GM12878 (cell line): ENCODE measurements around the gene GOSR2. TPM values are rescaled to one million over a fixed set of nuclear protein-coding genes. Genes with fewer than 3 reads are reported as not detected.

ENCODE experiments used
- ATAC-seq: fragments of 200-7000 bp; cut with Tn5 transposase; 3 replicates; pipeline ENCODE4 v1.9.1; 2020; ENCODE audit warnings: mild to moderate bottlenecking, moderate library complexity
- BruUV-seq: library from RNA; stranded (reverse); fragments of 400-500 nt; replicated peaks from 2 replicates; lab custom pipeline; 2021; lab: Mats Ljungman, UMichigan
- CTCF ChIA-PET: fragments of 300-600 bp; sonication (Branson Sonifier 250); formaldehyde crosslinking; extraction: SDS; loops from one replicate; lab custom pipeline; 2021; ENCODE audit warnings: inconsistent platforms; lab: Yijun Ruan, JAX
- POLR2A ChIA-PET: fragments of 350-600 bp; formaldehyde crosslinking; extraction: SDS; loops from one replicate; lab custom pipeline; 2021; ENCODE audit warnings: inconsistent platforms; lab: Charles Lee
- RAD21 ChIA-PET: fragments of 300-600 bp; sonication (Branson Sonifier 250); formaldehyde crosslinking; loops from one replicate; lab custom pipeline; 2023; ENCODE audit warnings: antibody characterized with exemption; ENCODE audit not compliant: unreplicated experiment; lab: Charles Lee
- SMC1A ChIA-PET: fragments of 300-600 bp; sonication (Branson Sonifier 250); formaldehyde crosslinking; loops from one replicate; lab custom pipeline; 2023; ENCODE audit not compliant: unreplicated experiment, uncharacterized antibody; lab: Charles Lee
- DNase-seq: peaks from one replicate; pipeline ENCODE4 v3.0.0-alpha.2; 2011; ENCODE audit warnings: low read depth, low spot score
- FAIRE-seq: peaks from 3 replicates; lab custom pipeline; 2011; peaks lifted over from hg19 to GRCh38; lab: Jason Lieb, UNC
- H2AFZ ChIP-seq: 2 replicates; pipeline ENCODE4 v1.6.0; 2011; ENCODE audit warnings: low read depth, low read length, control low read depth; ENCODE audit not compliant: control insufficient read depth
- H3K27ac ChIP-seq: 2 replicates; pipeline ENCODE4 v1.5.1; 2011; ENCODE audit warnings: control low read depth; ENCODE audit not compliant: control insufficient read depth, insufficient read depth
- H3K27me3 ChIP-seq, 2 experiments: replicated peaks in 1 of 2; 2 replicates each; pipeline versions ENCODE4 v1.6.0 to v1.6.1; 2011; ENCODE audit warnings: low read length in 1 of 2; ENCODE audit not compliant: control insufficient read depth in 2 of 2, insufficient read depth in 2 of 2
- H3K36me3 ChIP-seq, 2 experiments: 2 replicates each; pipeline ENCODE4 v1.5.1; 2011; ENCODE audit warnings: low read length in 1 of 2; ENCODE audit not compliant: control insufficient read depth in 2 of 2, insufficient read depth in 2 of 2
- H3K4me1 ChIP-seq: 2 replicates; pipeline ENCODE4 v1.6.1; 2011; ENCODE audit warnings: mild to moderate bottlenecking, low read length, moderate library complexity, mixed read lengths; ENCODE audit not compliant: control insufficient read depth, insufficient read depth
- H3K4me2 ChIP-seq: 2 replicates; pipeline ENCODE4 v1.6.0; 2011; ENCODE audit warnings: control low read depth; ENCODE audit not compliant: control insufficient read depth, insufficient read depth
- H3K4me3 ChIP-seq: fragments of 200-600 bp; sonication (generic); 2 replicates; pipeline ENCODE4 v1.5.1; 2016
- H3K79me2 ChIP-seq: 2 replicates; pipeline ENCODE4 v1.6.0; 2011; ENCODE audit warnings: low read length; ENCODE audit not compliant: control insufficient read depth, insufficient read depth
- H3K9ac ChIP-seq: 2 replicates; pipeline ENCODE4 v1.8.0; 2011; ENCODE audit warnings: low read length, control low read depth, mixed read lengths; ENCODE audit not compliant: control insufficient read depth, insufficient read depth
- H3K9me3 ChIP-seq: replicated peaks from 3 replicates; pipeline ENCODE4 v1.5.1; 2011; ENCODE audit warnings: mild to moderate bottlenecking, low read length; ENCODE audit not compliant: control insufficient read depth, insufficient read depth
- H4K20me1 ChIP-seq: 2 replicates; pipeline ENCODE4 v1.6.0; 2011; ENCODE audit not compliant: control insufficient read depth, insufficient read depth
- ATF7 ChIP-seq: fragments of 450-650 bp; IDR thresholded peaks from 2 replicates; pipeline ENCODE4 v1.6.1; 2016; ENCODE audit warnings: low read depth, mild to moderate bottlenecking
- CBX3 ChIP-seq: fragments of 200-600 bp; sonication (generic); IDR thresholded peaks from 2 replicates; pipeline ENCODE4 v1.6.1; 2016; ENCODE audit warnings: low read depth, borderline replicate concordance
- CBX5 ChIP-seq: sonication (generic); IDR thresholded peaks from 2 replicates; pipeline ENCODE4 v1.6.1; 2016; ENCODE audit warnings: low read depth, moderate library complexity, mild to moderate bottlenecking, inconsistent platforms
- CHD2 ChIP-seq: IDR thresholded peaks from 2 replicates; pipeline ENCODE4 v1.6.1; 2011; ENCODE audit warnings: low read depth, low read length, improper control_type of control experiment, borderline replicate concordance
- EED ChIP-seq: sonication (generic); IDR thresholded peaks from 2 replicates; pipeline ENCODE4 v1.6.1; 2016; ENCODE audit warnings: antibody characterized with exemption, low read depth
- IRF4 ChIP-seq: IDR thresholded peaks from 2 replicates; pipeline ENCODE4 v1.6.1; 2011; ENCODE audit warnings: low read depth, low read length
- LARP7 ChIP-seq: fragments of 450-650 bp; IDR thresholded peaks from 2 replicates; pipeline ENCODE4 v1.6.1; 2017; ENCODE audit warnings: mild to moderate bottlenecking
- MEF2A ChIP-seq: IDR thresholded peaks from 2 replicates; pipeline ENCODE4 v1.6.1; 2011; ENCODE audit warnings: low read depth, mild to moderate bottlenecking, low read length, moderate library complexity; ENCODE audit not compliant: insufficient read depth
- NFXL1 ChIP-seq: fragments of 450-650 bp; IDR thresholded peaks from 2 replicates; pipeline ENCODE4 v1.6.1; 2017; ENCODE audit warnings: antibody characterized with exemption, mild to moderate bottlenecking, borderline replicate concordance
- NR2F1 ChIP-seq: fragments of 450-650 bp; conservative IDR thresholded peaks from 2 replicates; pipeline ENCODE4 v1.6.1; 2017; ENCODE audit warnings: mild to moderate bottlenecking
- PAX5 ChIP-seq: IDR thresholded peaks from 2 replicates; pipeline ENCODE4 v1.6.1; 2011; ENCODE audit warnings: low read depth, low read length, borderline replicate concordance
- PML ChIP-seq: IDR thresholded peaks from 2 replicates; pipeline ENCODE4 v1.6.1; 2012; ENCODE audit warnings: low read length, inconsistent platforms
- STAT3 ChIP-seq: IDR thresholded peaks from 2 replicates; pipeline ENCODE4 v1.6.1; 2011; ENCODE audit warnings: low read depth, low read length, improper control_type of control experiment
- TCF12 ChIP-seq: IDR thresholded peaks from 2 replicates; pipeline ENCODE4 v1.6.1; 2011; ENCODE audit warnings: low read depth, mild to moderate bottlenecking, low read length
- TCF7 ChIP-seq: IDR thresholded peaks from 2 replicates; pipeline ENCODE4 v1.6.1; 2014; ENCODE audit warnings: antibody characterized with exemption, borderline replicate concordance
- WGBS: methylation state at CpG from one replicate; pipeline ENCODE4 v1.1.6; 2016; ENCODE audit warnings: low lambda C conversion rate; ENCODE audit not compliant: insufficient replicate concordance, insufficient coverage; ENCODE audit errors: missing lambda C conversion rate; 5-methylcytosine and 5-hydroxymethylcytosine counted together
- in situ Hi-C: fragments of 300-500 bp; cut with MboI; formaldehyde crosslinking; loops from 9 replicates; pipeline ENCODE4 v1.14.3; 2018; ENCODE audit warnings: mixed read lengths
- intact Hi-C: fragments of 100-400 bp; cut with micrococcal nuclease; formaldehyde crosslinking; loops from one replicate; pipeline ENCODE4 v1.14.2; 2022; ENCODE audit not compliant: unreplicated experiment
- polyA plus RNA-seq, 11 experiments: library from polyadenylated mRNA; depleted of rRNA in 4 of 11; unstranded in 6 of 11; stranded (reverse) in 5 of 11; fragments of >200 nt; fragmentation: Nextera tagmentation in 4 of 11; fragmentation: Illumina TruSeq in 1 of 11; extraction: Ambion mirVana in 4 of 11; extraction: Trizol in 1 of 11; gene quantifications; 1 replicate in 1 of 11; 2 replicates in 10 of 11; pipeline versions ENCODE4 v1.2.1 to v1.2.3, GENCODE V29; 2011 to 2016; ENCODE audit warnings: inconsistent platforms in 2 of 11, missing spikeins in 2 of 11, low read depth in 1 of 11
- total RNA-seq, 4 experiments: library from RNA; depleted of rRNA in 3 of 4; stranded (reverse); fragments of >200 nt in 3 of 4; fragmentation: Illumina TruSeq in 1 of 4; extraction: Trizol in 1 of 4; gene quantifications; 2 replicates each; pipeline versions ENCODE4 v1.2.1 to v1.2.3, GENCODE V29; 2013 to 2021
- TF ChIP-seq, protein P1 (sequence below): fragments of 450-650 bp; IDR thresholded peaks from 2 replicates; pipeline ENCODE4 v1.6.1; 2018; ENCODE audit warnings: mild to moderate bottlenecking, low read depth, moderate library complexity; ENCODE audit not compliant: partially characterized antibody
- TF ChIP-seq, protein P2 (sequence below): IDR thresholded peaks from 2 replicates; pipeline ENCODE4 v1.6.1; 2012; ENCODE audit warnings: low read depth, low read length, improper control_type of control experiment

The GOSR2 gene
- total and polyA plus RNA-seq, 10 of the 15 experiments (the other 5 are each of a cell fraction or from before 2014, with no cell fraction given): 30.1 to 64.5 (median 47.0) TPM

GRCh38 chr17:46898860-46899259 lies 24.1 kb upstream of the GOSR2 start:
- in situ Hi-C loops: loop anchor here (10.0 kb wide), 1 partner anchor 104 kb away; no protein-coding TSS in a partner anchor
- FAIRE-seq (no peak), DNase-seq (no peak), ATAC-seq (no peak)
- H3K27me3 ChIP-seq: peaks cover 1 to 2% of the 10 kb centered on the region in 2 experiments; a peak in 1 of 4 replicates
- intact Hi-C loops: no loop called here
- RAD21 ChIA-PET: no interaction called here
- no peak overlapping the region for H3K4me3 ChIP-seq
- no peaks in the 10 kb centered on the region for H3K36me3 ChIP-seq
- no peaks in the 10 kb centered on the region for H3K4me1 ChIP-seq
- CTCF ChIA-PET: no interaction called here
- no peak overlapping the region for H2AFZ ChIP-seq
- WGBS: 37% methylated on average over 5 of the region's 5 CpGs
- H3K27ac ChIP-seq: no peak overlapping the region
- TF ChIP-seq PML: no peak
- no peak for TF ChIP-seq CHD2
- no peak for TF ChIP-seq ATF7
- TF ChIP-seq PAX5: no peak
- no peak for TF ChIP-seq TCF7
- H3K9ac ChIP-seq: no peak overlapping the region
- BruUV-seq: no TSS peak
- no peaks in the 10 kb centered on the region for H4K20me1 ChIP-seq
- SMC1A ChIA-PET: no interaction called here
- H3K4me2 ChIP-seq: no peak overlapping the region
- no peaks in the 10 kb centered on the region for H3K9me3 ChIP-seq
- POLR2A ChIA-PET: no interaction called here
- no peaks in the 10 kb centered on the region for H3K79me2 ChIP-seq

DNA sequence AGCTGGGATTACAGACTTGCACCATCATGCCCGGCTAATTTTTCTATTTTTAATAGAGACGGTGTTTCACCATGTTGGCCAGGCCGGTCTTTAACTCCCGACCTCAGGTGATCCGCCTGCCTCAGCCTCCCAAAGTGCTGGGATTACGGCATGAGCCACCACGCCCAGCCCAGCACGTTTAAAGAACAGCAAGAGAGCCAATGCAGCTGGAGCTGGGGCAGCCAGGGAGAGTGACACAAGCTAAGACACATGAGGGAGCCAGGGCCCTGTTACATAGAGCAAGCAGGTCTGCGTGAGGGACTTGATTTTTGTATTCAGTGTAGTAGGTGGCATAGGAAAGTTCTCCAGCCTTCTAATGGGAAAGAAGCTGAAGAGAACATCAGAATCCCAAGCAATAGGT lies 21.7 kb upstream of the GOSR2 start:
- no peak for DNase-seq
- ChIA-PET POLR2A (no interaction called here), SMC1A (no interaction called here), CTCF (interaction anchor here (0.7 kb wide), 1 partner anchor 9 kb away, joined by 5 read pairs; no protein-coding TSS in a partner anchor), RAD21 (no interaction called here)
- BruUV-seq: no TSS peak
- Histone ChIP-seq H3K27me3 (peaks cover 0 to 2% of the 10 kb centered on the region in 2 experiments; a peak in 1 of 4 replicates), H2AFZ (no peak overlapping the region), H3K9me3 (no peaks in the 10 kb centered on the region), H3K27ac (no peak overlapping the region), H3K9ac (no peak overlapping the region), H3K4me2 (no peak overlapping the region), H3K79me2 (no peaks in the 10 kb centered on the region), H3K4me1 (no peaks in the 10 kb centered on the region), H3K4me3 (no peak overlapping the region), H3K36me3 (no peaks in the 10 kb centered on the region), H4K20me1 (no peaks in the 10 kb centered on the region)
- 40% methylated on average over 9 of the region's 9 CpGs for WGBS
- no peak for FAIRE-seq
- intact Hi-C loops: no loop called here
- in situ Hi-C loops: no loop called here
- ATAC-seq: no peak
- TF ChIP-seq LARP7 (no peak), STAT3 (no peak), TCF12 (no peak), IRF4 (no peak), CBX5 (no peak), NR2F1 (no peak), EED (no peak), CBX3 (no peak), MEF2A (no peak), NFXL1 (no peak)
- TF ChIP-seq, protein P1, sequence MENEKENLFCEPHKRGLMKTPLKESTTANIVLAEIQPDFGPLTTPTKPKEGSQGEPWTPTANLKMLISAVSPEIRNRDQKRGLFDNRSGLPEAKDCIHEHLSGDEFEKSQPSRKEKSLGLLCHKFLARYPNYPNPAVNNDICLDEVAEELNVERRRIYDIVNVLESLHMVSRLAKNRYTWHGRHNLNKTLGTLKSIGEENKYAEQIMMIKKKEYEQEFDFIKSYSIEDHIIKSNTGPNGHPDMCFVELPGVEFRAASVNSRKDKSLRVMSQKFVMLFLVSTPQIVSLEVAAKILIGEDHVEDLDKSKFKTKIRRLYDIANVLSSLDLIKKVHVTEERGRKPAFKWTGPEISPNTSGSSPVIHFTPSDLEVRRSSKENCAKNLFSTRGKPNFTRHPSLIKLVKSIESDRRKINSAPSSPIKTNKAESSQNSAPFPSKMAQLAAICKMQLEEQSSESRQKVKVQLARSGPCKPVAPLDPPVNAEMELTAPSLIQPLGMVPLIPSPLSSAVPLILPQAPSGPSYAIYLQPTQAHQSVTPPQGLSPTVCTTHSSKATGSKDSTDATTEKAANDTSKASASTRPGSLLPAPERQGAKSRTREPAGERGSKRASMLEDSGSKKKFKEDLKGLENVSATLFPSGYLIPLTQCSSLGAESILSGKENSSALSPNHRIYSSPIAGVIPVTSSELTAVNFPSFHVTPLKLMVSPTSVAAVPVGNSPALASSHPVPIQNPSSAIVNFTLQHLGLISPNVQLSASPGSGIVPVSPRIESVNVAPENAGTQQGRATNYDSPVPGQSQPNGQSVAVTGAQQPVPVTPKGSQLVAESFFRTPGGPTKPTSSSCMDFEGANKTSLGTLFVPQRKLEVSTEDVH: no peak
- TF ChIP-seq, protein P2, sequence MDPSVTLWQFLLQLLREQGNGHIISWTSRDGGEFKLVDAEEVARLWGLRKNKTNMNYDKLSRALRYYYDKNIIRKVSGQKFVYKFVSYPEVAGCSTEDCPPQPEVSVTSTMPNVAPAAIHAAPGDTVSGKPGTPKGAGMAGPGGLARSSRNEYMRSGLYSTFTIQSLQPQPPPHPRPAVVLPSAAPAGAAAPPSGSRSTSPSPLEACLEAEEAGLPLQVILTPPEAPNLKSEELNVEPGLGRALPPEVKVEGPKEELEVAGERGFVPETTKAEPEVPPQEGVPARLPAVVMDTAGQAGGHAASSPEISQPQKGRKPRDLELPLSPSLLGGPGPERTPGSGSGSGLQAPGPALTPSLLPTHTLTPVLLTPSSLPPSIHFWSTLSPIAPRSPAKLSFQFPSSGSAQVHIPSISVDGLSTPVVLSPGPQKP: no peak
